Natural killer cell (primary cell): ENCODE results near the gene TSPAN10. TPM values are rescaled to one million over a fixed set of nuclear protein-coding genes. Genes with fewer than 3 reads are reported as not detected.
"Not testable (repeated sequence)": the region's sequence is repeated elsewhere in the genome, so short reads cannot be mapped to it uniquely, and the experiment has no call there.

Source experiments
- ATAC-seq, 3 donors: fragments of 150-1000 bp in 2 of 3; fragments of 200-7000 bp in 1 of 3; cut with Tn5 transposase; 1 replicate in 1 of 3; 2 replicates in 2 of 3; pipeline ENCODE4 v1.10.0; 2021; ENCODE audit warnings: mild to moderate bottlenecking in 2 of 3, moderate library complexity in 2 of 3
- DNase-seq, 2 donors: peaks; one replicate each; pipeline versions ENCODE4 v3.0.0 to v3.0.0-alpha.2; 2013 to 2021; ENCODE audit warnings: mixed read lengths in 1 of 2
- H3K27ac ChIP-seq: one replicate; pipeline ENCODE4 v1.5.1; 2013; ENCODE audit warnings: mild to moderate bottlenecking, low read length
- H3K27me3 ChIP-seq: one replicate; pipeline ENCODE4 v1.6.1; 2013; ENCODE audit warnings: low read length; ENCODE audit not compliant: control insufficient read depth, insufficient read depth
- H3K36me3 ChIP-seq: one replicate; pipeline ENCODE4 v1.6.1; 2013; ENCODE audit warnings: low read length; ENCODE audit not compliant: control insufficient read depth, insufficient read depth
- H3K4me1 ChIP-seq: one replicate; pipeline ENCODE4 v1.6.1; 2013; ENCODE audit warnings: low read length; ENCODE audit not compliant: control insufficient read depth, insufficient read depth
- H3K4me3 ChIP-seq: one replicate; pipeline ENCODE4 v1.5.1; 2013; ENCODE audit warnings: low read length
- H3K9me3 ChIP-seq: one replicate; pipeline ENCODE4 v1.6.1; 2013; ENCODE audit warnings: low read length; ENCODE audit not compliant: control insufficient read depth, insufficient read depth
- H3K27ac Mint-ChIP-seq, 2 donors: one replicate each; pipeline ENCODE4 v1.8.0; 2022; ENCODE audit warnings: mild to moderate bottlenecking in 2 of 2, mixed read lengths in 2 of 2, moderate library complexity in 1 of 2
- H3K27me3 Mint-ChIP-seq, 2 donors: one replicate each; pipeline ENCODE4 v1.8.0; 2022; ENCODE audit warnings: low read depth in 2 of 2, mixed read lengths in 2 of 2
- H3K36me3 Mint-ChIP-seq: one replicate; pipeline ENCODE4 v1.8.0; 2022; ENCODE audit warnings: mixed read lengths
- H3K4me1 Mint-ChIP-seq, 2 donors: one replicate each; pipeline ENCODE4 v1.8.0; 2022; ENCODE audit warnings: mixed read lengths in 2 of 2
- H3K4me3 Mint-ChIP-seq: one replicate; pipeline ENCODE4 v1.8.0; 2022; ENCODE audit warnings: mild to moderate bottlenecking, moderate library complexity, mixed read lengths
- H3K9me3 Mint-ChIP-seq, 2 donors: one replicate each; pipeline ENCODE4 v1.8.0; 2022; ENCODE audit warnings: mixed read lengths in 2 of 2
- CTCF ChIP-seq: fragments of 200-600 bp; IDR thresholded peaks from one replicate; pipeline ENCODE4 v1.8.0; 2022; ENCODE audit warnings: antibody characterized with exemption
- WGBS: methylation state at CpG from one replicate; pipeline ENCODE4 v1.1.7; 2013; ENCODE audit warnings: missing lambda C conversion rate; ENCODE audit not compliant: insufficient coverage; 5-methylcytosine and 5-hydroxymethylcytosine counted together
- intact Hi-C: fragments of 100-400 bp; cut with micrococcal nuclease; formaldehyde crosslinking; loops from one replicate; pipeline ENCODE4 v1.14.2; 2022
- total RNA-seq, 4 donors: library from RNA; stranded (reverse); fragments of 120-200 nt in 1 of 4; gene quantifications; one replicate each; pipeline versions ENCODE4 v1.2.3 to v1.2.4, GENCODE V29; 2013 to 2022

TSPAN10 gene
- total RNA-seq, 3 donors from 2014 or later (not counting 1 experiment from before 2014, with no cell fraction given): 0.24 to 0.35 (median 0.29) TPM

- DNase-seq: no peak
- no peaks in the 10 kb centered on the region for H3K36me3 Mint-ChIP-seq
These were observed 36.0 kb downstream of the TSPAN10 start for GRCh38 chr17:81672954-81673353.

DNA sequence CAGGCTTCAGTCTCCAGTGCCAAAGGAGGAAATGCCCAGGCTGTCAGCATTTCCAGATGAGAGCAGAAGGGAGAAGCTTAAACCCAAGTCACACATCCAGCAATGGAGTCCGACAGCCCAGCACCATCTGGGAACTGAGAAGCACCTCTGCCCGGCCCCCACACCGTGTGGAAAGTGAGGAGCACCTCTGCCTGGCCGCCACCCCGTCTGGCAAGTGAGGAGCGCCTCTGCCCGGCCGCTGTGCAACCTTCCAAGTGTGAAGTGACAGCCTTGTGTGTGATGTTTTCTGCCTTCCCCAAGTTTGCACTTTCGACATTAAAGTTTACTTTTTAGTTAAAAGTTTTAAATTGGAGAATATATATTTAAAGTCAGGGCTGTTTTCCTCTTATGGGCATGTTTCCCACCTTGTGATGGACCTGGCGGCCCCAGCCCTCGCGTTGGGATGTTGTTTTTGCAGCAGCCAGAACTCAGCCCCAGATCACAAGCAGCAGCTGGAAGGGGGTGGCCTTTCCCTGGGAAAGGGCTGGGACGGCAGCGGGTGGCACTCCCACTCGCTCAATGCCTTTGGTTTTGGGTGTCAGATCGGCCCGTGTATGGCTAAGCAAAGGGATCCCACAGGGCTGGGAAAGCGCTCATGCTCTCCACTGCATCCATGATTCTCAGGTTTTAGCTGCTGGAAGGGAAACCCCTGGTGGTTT lies 36.7 kb downstream of the TSPAN10 start:
- DNase-seq (no peak), ATAC-seq (no peak)
- Mint-ChIP-seq H3K4me3 (no peak overlapping the region), H3K27ac (no peak overlapping the region), H3K4me1 (peaks cover 7 to 8% of the 10 kb centered on the region in 2 donors), H3K36me3 (no peaks in the 10 kb centered on the region), H3K27me3 (no peaks in the 10 kb centered on the region), H3K9me3 (no peaks in the 10 kb centered on the region)
- Histone ChIP-seq H3K27me3 (no peaks in the 10 kb centered on the region), H3K4me1 (no peaks in the 10 kb centered on the region), H3K27ac (no peak overlapping the region), H3K9me3 (no peaks in the 10 kb centered on the region), H3K4me3 (no peak overlapping the region), H3K36me3 (peaks cover 38% of the 10 kb centered on the region)
- WGBS: 91% methylated on average over 18 of the region's 18 CpGs
- TF ChIP-seq CTCF: no peak
- intact Hi-C loops: no loop called here

More at GRCh38 chr17:81672954-81673353, 36.0 kb downstream of the TSPAN10 start:
- no peak for TF ChIP-seq CTCF
- no peaks in the 10 kb centered on the region for H3K27me3 ChIP-seq
- ATAC-seq: no peak
- H3K4me3 Mint-ChIP-seq: no peak overlapping the region
- 95% methylated on average over 16 of the region's 16 CpGs for WGBS
- no peaks in the 10 kb centered on the region for H3K9me3 Mint-ChIP-seq
- peaks cover 7 to 12% of the 10 kb centered on the region in 2 donors for H3K4me1 Mint-ChIP-seq
- no peak overlapping the region for H3K4me3 ChIP-seq
- peaks cover 38% of the 10 kb centered on the region for H3K36me3 ChIP-seq
- intact Hi-C loops: no loop called here
- no peaks in the 10 kb centered on the region for H3K27me3 Mint-ChIP-seq
- no peak overlapping the region for H3K27ac ChIP-seq
- no peak overlapping the region for H3K27ac Mint-ChIP-seq
- no peaks in the 10 kb centered on the region for H3K9me3 ChIP-seq
- H3K4me1 ChIP-seq: peaks cover 3% of the 10 kb centered on the region

- DNase-seq: peak in 1 of 2 donors; percentile 49
- not testable (repeated sequence) for H3K27me3 Mint-ChIP-seq
These were observed 38.7 kb downstream of the TSPAN10 start for GRCh38 chr17:81675515-81676221.

More at GRCh38 chr17:81675515-81676221, 38.7 kb downstream of the TSPAN10 start:
- intact Hi-C loops, H3K4me1 Mint-ChIP-seq, H3K27ac ChIP-seq, ATAC-seq, H3K4me3 ChIP-seq, H3K9me3 Mint-ChIP-seq, H3K4me3 Mint-ChIP-seq, H3K27ac Mint-ChIP-seq, H3K4me1 ChIP-seq, H3K36me3 Mint-ChIP-seq, H3K27me3 ChIP-seq, H3K9me3 ChIP-seq: not testable (repeated sequence)
- 62% methylated on average over 16 of the region's 18 CpGs for WGBS
- peaks cover 27% of the 10 kb centered on the region for H3K36me3 ChIP-seq
- peak; percentile 33 for TF ChIP-seq CTCF
